CD4-positive, alpha-beta memory T cell (primary cell): ENCODE data around the gene GRM4. TPM values are rescaled to one million over a fixed set of nuclear protein-coding genes. Genes with fewer than 3 reads are reported as not detected.
A peak's percentile ranks its signal among the peaks of the same experiment; 100 is the strongest.
"Not testable (repeated sequence)": the region's sequence is repeated elsewhere in the genome, so short reads cannot be mapped to it uniquely, and the experiment has no call there.

ENCODE experiments used
- CTCF ChIA-PET: fragments of 350-600 bp; sonication (Branson Sonifier 250); formaldehyde crosslinking; loops from one replicate; lab custom pipeline; 2021; ENCODE audit warnings: inconsistent platforms; ENCODE audit not compliant: partially characterized antibody; lab: Charles Lee
- POLR2A ChIA-PET: fragments of 350-600 bp; sonication (Branson Sonifier 250); formaldehyde crosslinking; loops from one replicate; lab custom pipeline; 2021; ENCODE audit not compliant: partially characterized antibody; lab: Charles Lee
- DNase-seq, 5 donors: peaks; one replicate each; pipeline versions ENCODE4 v3.0.0 to v3.0.0-alpha.2; 2020 to 2022; ENCODE audit warnings: mixed read lengths in 1 of 5
- H3K27ac ChIP-seq: one replicate; pipeline ENCODE4 v1.7.0; 2013; ENCODE audit warnings: low read depth, low read length
- H3K27me3 ChIP-seq: 2 replicates; pipeline ENCODE4 v1.7.0; 2013; ENCODE audit warnings: mild to moderate bottlenecking, low read length, moderate library complexity; ENCODE audit not compliant: insufficient read depth
- H3K36me3 ChIP-seq: 2 replicates; pipeline ENCODE4 v1.7.0; 2013; ENCODE audit warnings: mild to moderate bottlenecking, low read length, moderate library complexity; ENCODE audit not compliant: insufficient read depth
- H3K4me1 ChIP-seq: 2 replicates; pipeline ENCODE4 v1.7.0; 2013; ENCODE audit warnings: mild to moderate bottlenecking, low read length, moderate library complexity; ENCODE audit not compliant: insufficient read depth
- H3K4me3 ChIP-seq, 2 donors: one replicate each; pipeline ENCODE4 v1.7.0; 2013; ENCODE audit warnings: low read length in 2 of 2, mild to moderate bottlenecking in 1 of 2
- H3K9me3 ChIP-seq, 2 donors: one replicate each; pipeline ENCODE4 v1.7.0; 2013; ENCODE audit warnings: low read length in 2 of 2, control low read depth in 1 of 2; ENCODE audit not compliant: control insufficient read depth in 1 of 2
- H3K27ac Mint-ChIP-seq, 7 donors: one replicate each; pipeline ENCODE4 v1.8.0; 2020 to 2021; ENCODE audit warnings: mixed read lengths in 7 of 7, mild to moderate bottlenecking in 6 of 7, inconsistent platforms in 3 of 7, moderate library complexity in 3 of 7
- H3K27me3 Mint-ChIP-seq, 2 donors: one replicate each; pipeline ENCODE4 v1.8.0; 2020 to 2021; ENCODE audit warnings: mixed read lengths in 2 of 2
- H3K36me3 Mint-ChIP-seq, 2 donors: one replicate each; pipeline ENCODE4 v1.8.0; 2020 to 2021; ENCODE audit warnings: mixed read lengths in 2 of 2, inconsistent platforms in 1 of 2, mild to moderate bottlenecking in 1 of 2
- H3K4me1 Mint-ChIP-seq, 4 donors: one replicate each; pipeline ENCODE4 v1.8.0; 2020 to 2021; ENCODE audit warnings: mixed read lengths in 4 of 4, mild to moderate bottlenecking in 1 of 4
- H3K4me3 Mint-ChIP-seq, 8 donors: one replicate each; pipeline ENCODE4 v1.8.0; 2020 to 2021; ENCODE audit warnings: mixed read lengths in 8 of 8, mild to moderate bottlenecking in 7 of 8, moderate library complexity in 6 of 8, inconsistent platforms in 3 of 8
- H3K9me3 Mint-ChIP-seq, 8 donors: one replicate each; pipeline ENCODE4 v1.8.0; 2020 to 2021; ENCODE audit warnings: mixed read lengths in 8 of 8, mild to moderate bottlenecking in 5 of 8, inconsistent platforms in 3 of 8, moderate library complexity in 1 of 8
- intact Hi-C: fragments of 100-400 bp; cut with micrococcal nuclease; formaldehyde crosslinking; loops from one replicate; pipeline ENCODE4 v1.15.1; 2023
- polyA plus RNA-seq, 2 donors: library from polyadenylated mRNA; unstranded; fragments of 300-500 nt; fragmentation: Illumina TruSeq; gene quantifications; one replicate each; pipeline ENCODE4 v1.2.3, GENCODE V29; 2021
- total RNA-seq, 2 experiments: library from RNA; stranded (reverse); gene quantifications; one replicate each; pipeline ENCODE4 v1.2.3, GENCODE V29; 2021

The GRM4 gene
- total and polyA plus RNA-seq, 4 experiments from 2014 or later = 0.09 TPM; not detected in 3

DNA sequence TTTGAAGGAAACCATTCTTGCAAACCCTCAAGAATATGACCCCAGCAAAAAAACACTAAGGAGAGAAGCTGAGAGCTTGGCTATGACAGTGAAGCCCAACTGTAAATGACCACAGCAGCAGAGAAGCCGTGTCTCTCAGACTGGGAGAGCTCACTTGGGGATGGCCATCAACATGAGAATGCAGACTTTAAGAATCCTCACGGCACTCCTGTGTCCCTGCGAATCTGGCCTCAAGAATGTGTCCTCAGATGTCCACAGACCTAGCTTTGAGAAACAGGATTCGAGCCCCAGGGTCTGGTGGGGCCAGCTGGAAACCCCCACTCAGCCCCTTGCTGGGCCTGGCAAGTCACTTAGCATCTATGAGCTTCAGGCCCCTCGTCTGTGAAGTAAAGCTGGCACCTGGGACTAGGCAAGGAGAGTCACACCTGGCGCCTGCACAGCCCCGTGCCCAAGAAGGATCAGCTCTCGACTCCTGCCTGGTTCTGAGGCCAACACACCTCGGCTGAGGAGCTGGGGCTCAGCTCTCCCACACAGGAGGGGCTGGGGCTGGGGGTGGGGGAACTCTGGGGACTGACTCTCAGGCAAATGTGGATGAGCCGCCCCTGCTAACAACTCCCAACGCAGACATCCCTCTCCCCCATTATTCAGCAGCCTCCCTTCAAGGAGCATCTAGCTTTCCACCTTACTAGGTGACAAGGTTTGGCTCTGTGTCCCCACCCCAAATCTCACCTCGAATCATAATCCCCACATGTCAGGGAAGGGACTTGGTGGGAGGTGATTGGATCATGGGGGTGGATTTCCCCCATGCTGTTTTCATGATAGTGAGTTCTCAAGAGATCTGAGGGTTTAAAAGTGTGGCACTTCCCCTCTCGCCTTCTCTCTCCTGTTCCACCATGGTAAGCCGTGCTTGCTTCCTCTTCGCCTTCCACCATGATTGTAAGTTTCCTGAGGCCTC lies 97.7 kb downstream of the GRM4 start:
- Mint-ChIP-seq H3K27me3 (peaks cover 0 to 14% of the 10 kb centered on the region in 2 donors), H3K36me3 (no peaks in the 10 kb centered on the region), H3K27ac (peak overlapping the region in 1 of 7 donors; percentile 59), H3K4me1 (peaks cover 10 to 18% (median 14%) of the 10 kb centered on the region in 4 donors), H3K9me3 (no peaks in the 10 kb centered on the region), H3K4me3 (no peak overlapping the region)
- H3K36me3 ChIP-seq = no peaks in the 10 kb centered on the region
- no peak for DNase-seq
- peaks cover 7% of the 10 kb centered on the region for H3K4me1 ChIP-seq
- no peaks in the 10 kb centered on the region for H3K9me3 ChIP-seq
- ChIA-PET POLR2A (no interaction called here), CTCF (interaction anchor here (0.9 to 1.3 kb wide), 2 partner anchors 148 to 277 kb away, joined by 3 to 4 read pairs; no protein-coding TSS in a partner anchor)
- no peak overlapping the region for H3K27ac ChIP-seq
- H3K27me3 ChIP-seq = no peaks in the 10 kb centered on the region
- H3K4me3 ChIP-seq = no peak overlapping the region
- intact Hi-C loops = no loop called here

DNA sequence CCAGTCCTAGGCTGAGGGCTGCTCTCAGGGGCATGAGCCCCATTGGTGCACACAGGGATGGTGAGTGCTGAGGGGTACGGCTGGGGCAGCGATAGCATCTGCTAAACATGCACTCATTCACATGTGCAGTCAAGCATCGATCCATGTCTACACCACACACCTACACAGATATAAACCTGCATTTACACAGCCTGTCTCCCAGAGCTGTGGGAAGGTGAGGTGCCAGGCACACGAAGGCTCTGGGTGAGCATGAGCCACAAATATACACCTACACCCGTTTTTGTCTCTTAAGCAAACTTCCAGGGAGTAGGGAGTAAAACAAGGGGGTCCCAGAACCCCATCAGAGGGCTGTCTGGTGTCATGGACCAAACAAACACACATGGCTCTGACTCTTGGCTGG lies 99.3 kb downstream of the GRM4 start:
- Histone ChIP-seq H3K27me3 (no peaks in the 10 kb centered on the region), H3K27ac (no peak overlapping the region), H3K4me1 (peaks cover 7% of the 10 kb centered on the region), H3K4me3 (no peak overlapping the region), H3K9me3 (no peaks in the 10 kb centered on the region), H3K36me3 (no peaks in the 10 kb centered on the region)
- Mint-ChIP-seq H3K4me3 (no peak overlapping the region), H3K27me3 (peaks cover 0 to 11% of the 10 kb centered on the region in 2 donors), H3K36me3 (no peaks in the 10 kb centered on the region), H3K27ac (no peak overlapping the region), H3K4me1 (peaks cover 10 to 18% (median 14%) of the 10 kb centered on the region in 4 donors), H3K9me3 (no peaks in the 10 kb centered on the region)
- ChIA-PET CTCF (interaction anchor here (2.0 kb wide), 1 partner anchor 8 kb away, joined by 7 read pairs; no protein-coding TSS in a partner anchor), POLR2A (no interaction called here)
- DNase-seq = no peak
- intact Hi-C loops = no loop called here

DNA sequence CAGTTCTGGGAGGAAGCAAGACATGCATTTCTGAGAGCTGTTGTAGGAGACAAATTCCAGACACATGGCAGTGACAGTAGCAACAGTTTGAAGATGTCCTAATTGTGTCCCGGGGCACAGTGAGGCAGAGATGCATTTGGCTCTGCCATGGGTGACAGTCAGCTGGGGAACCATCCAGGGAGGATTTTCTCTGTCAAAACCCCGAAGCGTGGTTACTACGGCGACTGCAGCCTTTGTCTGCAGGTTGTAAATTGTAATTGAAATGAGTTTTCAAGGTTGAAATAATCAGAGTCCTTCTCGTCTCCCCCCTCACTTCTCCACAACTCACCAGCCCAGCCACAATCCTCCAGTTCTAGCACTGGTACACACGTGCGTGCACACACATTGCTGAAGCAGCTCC lies 100.1 kb downstream of the GRM4 start:
- Mint-ChIP-seq H3K27me3 (peaks cover 0 to 11% of the 10 kb centered on the region in 2 donors), H3K9me3 (no peaks in the 10 kb centered on the region), H3K4me1 (peaks cover 10 to 18% (median 14%) of the 10 kb centered on the region in 4 donors), H3K27ac (peak overlapping the region in 1 of 7 donors; percentile 8), H3K36me3 (no peaks in the 10 kb centered on the region), H3K4me3 (no peak overlapping the region)
- POLR2A ChIA-PET = no interaction called here
- no peaks in the 10 kb centered on the region for H3K36me3 ChIP-seq
- intact Hi-C loops = no loop called here
- no peaks in the 10 kb centered on the region for H3K27me3 ChIP-seq
- H3K27ac ChIP-seq = no peak overlapping the region
- no peak overlapping the region for H3K4me3 ChIP-seq
- no peaks in the 10 kb centered on the region for H3K9me3 ChIP-seq
- DNase-seq = no peak
- H3K4me1 ChIP-seq = peaks cover 7% of the 10 kb centered on the region
- CTCF ChIA-PET = interaction anchor here (2.0 kb wide), 1 partner anchor 9 kb away, joined by 7 read pairs; no protein-coding TSS in a partner anchor

DNA sequence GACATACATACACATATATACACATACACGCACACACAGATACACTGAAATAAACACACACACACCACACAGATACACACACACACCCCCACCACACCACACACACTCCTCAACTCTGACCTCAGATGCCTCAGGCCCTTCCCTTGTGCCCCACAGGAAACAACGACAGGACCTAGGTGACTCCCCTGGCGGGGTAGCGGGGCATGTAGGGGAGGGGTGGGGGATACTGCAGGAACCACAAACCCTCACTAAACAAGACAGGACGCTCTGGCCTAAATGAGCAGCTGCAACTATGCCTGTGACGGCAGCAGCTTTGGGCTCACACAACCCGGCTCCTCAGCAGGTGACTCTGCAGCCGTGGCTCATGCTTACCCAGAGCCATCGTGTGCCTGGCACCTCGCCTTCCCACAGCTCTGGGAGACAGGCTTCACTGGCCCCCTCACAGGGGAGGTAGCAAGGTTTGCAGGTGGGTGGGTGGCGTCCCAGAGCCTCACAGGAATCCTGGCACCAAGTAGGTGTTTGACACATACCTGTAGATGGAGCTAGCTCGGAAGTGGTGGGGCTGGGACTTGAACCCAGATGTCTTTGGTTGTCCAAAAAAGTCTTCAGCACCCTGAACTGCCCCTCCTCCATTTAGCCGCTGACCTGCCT lies 100.8 kb downstream of the GRM4 start:
- CTCF ChIA-PET = interaction anchor here (2.0 kb wide), 1 partner anchor 10 kb away, joined by 7 read pairs; no protein-coding TSS in a partner anchor
- Mint-ChIP-seq H3K9me3 (no peaks in the 10 kb centered on the region), H3K36me3 (no peaks in the 10 kb centered on the region), H3K27me3 (peaks cover 0 to 8% of the 10 kb centered on the region in 2 donors), H3K4me1 (peaks cover 10 to 18% (median 14%) of the 10 kb centered on the region in 4 donors), H3K4me3 (no peak overlapping the region), H3K27ac (peak overlapping the region in 5 of 7 donors; percentile 3 to 58 (median 17))
- DNase-seq = peak in 4 of 5 donors; percentile 33 to 59 (median 42)
- no peak overlapping the region for H3K4me3 ChIP-seq
- no peaks in the 10 kb centered on the region for H3K9me3 ChIP-seq
- no peaks in the 10 kb centered on the region for H3K27me3 ChIP-seq
- no peak overlapping the region for H3K27ac ChIP-seq
- H3K4me1 ChIP-seq = peaks cover 7% of the 10 kb centered on the region
- intact Hi-C loops = no loop called here
- no peaks in the 10 kb centered on the region for H3K36me3 ChIP-seq
- POLR2A ChIA-PET = no interaction called here

DNA sequence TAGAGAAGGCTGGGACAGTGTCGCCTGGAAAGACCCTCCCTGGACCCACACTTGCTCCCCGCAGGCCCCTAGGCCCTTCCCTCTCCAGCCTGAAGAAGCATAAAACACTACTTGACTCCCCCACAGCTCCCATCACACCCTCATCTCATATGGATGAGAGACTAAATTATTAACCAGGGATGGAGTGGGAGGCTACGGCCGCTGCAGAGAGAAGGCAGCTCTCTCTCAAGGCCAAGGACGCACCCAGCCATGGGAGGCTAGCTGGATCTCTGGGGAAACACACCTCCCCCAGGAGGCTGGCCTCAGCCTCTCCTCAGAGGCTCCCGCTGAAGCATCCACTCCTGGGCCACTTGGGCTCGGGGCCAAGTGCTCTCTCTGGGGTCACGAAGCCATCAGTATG lies 102.5 kb downstream of the GRM4 start:
- Mint-ChIP-seq H3K36me3 (no peaks in the 10 kb centered on the region), H3K27me3 (no peaks in the 10 kb centered on the region), H3K9me3 (no peaks in the 10 kb centered on the region), H3K27ac (no peak overlapping the region), H3K4me1 (peaks cover 10 to 18% (median 14%) of the 10 kb centered on the region in 4 donors), H3K4me3 (no peak overlapping the region)
- no peak for DNase-seq
- POLR2A ChIA-PET = no interaction called here
- intact Hi-C loops = no loop called here
- Histone ChIP-seq H3K27me3 (no peaks in the 10 kb centered on the region), H3K4me1 (peaks cover 7% of the 10 kb centered on the region), H3K36me3 (no peaks in the 10 kb centered on the region), H3K4me3 (no peak overlapping the region), H3K9me3 (no peaks in the 10 kb centered on the region), H3K27ac (no peak overlapping the region)
- CTCF ChIA-PET = interaction anchor here (1.1 to 1.4 kb wide), 2 partner anchors 16 to 448 kb away, joined by 3 read pairs; no protein-coding TSS in a partner anchor

DNA sequence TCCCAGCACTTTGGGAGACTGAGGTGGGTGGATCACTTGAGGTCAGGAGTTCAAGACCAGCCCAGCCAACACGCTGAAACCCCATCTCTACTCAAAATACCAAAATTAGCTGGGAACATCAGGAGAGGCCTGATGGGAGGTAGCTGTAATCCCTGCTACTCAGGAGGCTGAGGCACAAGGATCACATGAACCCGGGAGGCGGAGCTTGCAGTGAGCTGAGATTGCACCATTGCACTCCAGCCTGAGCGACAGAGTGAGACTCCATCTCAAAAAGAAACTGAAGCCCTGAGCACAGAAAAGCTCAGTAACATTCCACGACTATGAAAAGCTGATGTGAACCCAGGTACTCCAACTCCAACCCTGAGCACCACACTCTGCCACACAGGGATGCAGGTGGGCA lies 103.9 kb downstream of the GRM4 start:
- H3K27ac Mint-ChIP-seq, H3K4me3 Mint-ChIP-seq, POLR2A ChIA-PET, DNase-seq, H3K27ac ChIP-seq, H3K9me3 Mint-ChIP-seq, intact Hi-C loops, H3K27me3 ChIP-seq, H3K36me3 ChIP-seq, H3K9me3 ChIP-seq, H3K4me3 ChIP-seq, H3K27me3 Mint-ChIP-seq, H3K36me3 Mint-ChIP-seq, H3K4me1 ChIP-seq: not testable (repeated sequence)
- CTCF ChIA-PET = interaction anchor here (1.5 kb wide), 1 partner anchor 13 kb away, joined by 4 read pairs; no protein-coding TSS in a partner anchor
- H3K4me1 Mint-ChIP-seq = peaks cover 10 to 18% (median 14%) of the 10 kb centered on the region in 4 donors

DNA sequence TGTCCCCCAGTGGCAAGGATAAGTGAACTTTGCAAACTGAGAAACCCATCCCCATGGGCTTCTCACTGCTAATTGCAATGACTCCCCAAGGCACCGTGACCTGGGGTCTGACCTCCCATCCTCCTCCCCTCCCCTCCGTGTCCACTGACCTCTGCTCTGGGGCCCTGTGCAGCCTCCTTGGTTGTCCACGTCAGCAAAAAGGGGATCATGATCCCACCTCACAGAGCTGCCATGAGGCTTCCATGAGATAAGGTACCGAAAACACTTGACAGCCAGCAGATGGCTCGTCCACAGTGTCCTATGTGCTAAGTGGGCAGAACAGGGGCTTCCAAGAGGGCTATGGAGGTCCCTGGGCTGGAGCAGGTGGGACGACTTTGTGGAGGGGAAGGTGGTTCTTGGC lies 104.5 kb downstream of the GRM4 start:
- H3K36me3 ChIP-seq = no peaks in the 10 kb centered on the region
- Mint-ChIP-seq H3K4me1 (peaks cover 10 to 17% (median 14%) of the 10 kb centered on the region in 4 donors), H3K9me3 (no peaks in the 10 kb centered on the region), H3K4me3 (no peak overlapping the region), H3K27me3 (no peaks in the 10 kb centered on the region), H3K36me3 (no peaks in the 10 kb centered on the region), H3K27ac (no peak overlapping the region)
- no peak overlapping the region for H3K4me3 ChIP-seq
- no peaks in the 10 kb centered on the region for H3K27me3 ChIP-seq
- no peak for DNase-seq
- intact Hi-C loops = no loop called here
- POLR2A ChIA-PET = no interaction called here
- H3K27ac ChIP-seq = no peak overlapping the region
- H3K9me3 ChIP-seq = no peaks in the 10 kb centered on the region
- peaks cover 7% of the 10 kb centered on the region for H3K4me1 ChIP-seq
- CTCF ChIA-PET = no interaction called here
